ENCODE results near the gene CD300LF.

CD300LF gene

GRCh38 chr17:74679374-74679773 is 33.3 kb downstream of the CD300LF start:
- no peak for TF ChIP-seq CTCF (IDR thresholded peaks at IDR 0.05; ENCODE audit: control insufficient read depth, insufficient read depth, low read depth, low read length, missing control alignments)
- no peak overlapping the region for H3K4me3 ChIP-seq (ENCODE audit: control insufficient read depth, low read depth, low read length)
- DNase-seq (ENCODE audit: low read depth) = no peak

DNA sequence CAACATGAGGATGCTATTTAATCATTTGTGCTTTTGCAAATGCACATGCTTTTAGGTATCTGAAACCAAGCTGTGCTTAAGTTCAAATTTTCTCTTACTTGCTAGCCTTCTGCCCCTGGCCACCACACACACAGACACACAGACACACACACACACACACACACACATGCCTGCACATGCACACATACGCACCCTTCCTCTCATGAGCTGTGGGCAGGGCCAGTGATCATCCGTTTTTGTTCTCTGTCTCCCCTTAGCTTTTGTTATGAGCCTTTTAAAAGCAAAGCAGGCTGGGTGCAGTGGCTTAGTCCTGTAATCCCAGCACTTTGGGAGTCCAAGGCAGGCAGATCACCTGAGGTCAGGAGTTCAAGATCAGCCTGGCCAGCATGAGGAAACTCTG is 34.2 kb downstream of the CD300LF start:
- no peak for TF ChIP-seq CTCF (IDR thresholded peaks at IDR 0.05; ENCODE audit: control insufficient read depth, insufficient read depth, low read depth, low read length, missing control alignments)

DNA sequence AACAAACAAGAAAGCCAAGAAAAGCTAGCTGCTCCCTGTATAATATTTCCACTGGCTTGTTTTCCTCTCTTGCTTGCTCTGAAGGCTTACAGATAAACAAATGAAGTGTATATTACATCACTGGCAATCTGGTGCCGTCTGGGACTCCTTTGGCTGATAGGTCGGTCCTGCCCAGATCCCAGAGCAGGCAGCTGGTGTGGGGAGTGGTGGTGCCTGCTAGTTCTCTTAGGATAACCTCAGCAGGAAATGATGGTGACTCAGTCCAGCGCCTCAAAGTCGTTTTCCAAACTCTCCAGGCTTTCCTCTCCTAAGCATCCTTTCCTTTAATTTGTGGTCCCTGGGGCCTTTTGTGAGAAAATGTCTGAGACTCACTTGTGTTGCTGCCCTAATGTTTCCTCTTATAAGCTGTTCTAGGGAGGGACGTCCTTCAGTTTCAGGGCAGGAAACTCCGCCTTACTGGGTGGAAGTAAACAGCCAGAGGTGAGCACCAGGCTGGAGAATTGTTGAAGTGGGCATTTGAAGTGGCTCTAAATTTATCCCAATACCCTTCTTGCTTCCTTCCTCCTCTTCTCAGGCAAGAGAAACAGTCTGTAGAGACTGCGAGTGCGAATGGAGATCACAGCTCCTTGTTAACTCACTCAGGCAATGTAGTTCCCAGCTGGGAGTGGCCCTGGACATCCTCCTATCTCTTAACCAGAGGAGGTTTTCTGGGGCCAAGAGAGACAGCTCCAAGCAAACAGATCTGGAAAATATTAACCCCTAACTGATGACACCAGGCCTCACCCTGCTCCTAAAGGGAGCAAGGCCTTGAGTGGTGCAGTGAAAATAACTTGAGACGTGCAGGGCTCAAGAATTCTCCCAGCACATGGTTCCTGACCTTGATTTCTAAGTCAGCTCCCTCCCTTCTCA is 34.9 kb downstream of the CD300LF start:
- no peak for DNase-seq (ENCODE audit: low read depth)
- TF ChIP-seq CTCF (IDR thresholded peaks at IDR 0.05; ENCODE audit: control insufficient read depth, insufficient read depth, low read depth, low read length, missing control alignments) = no peak
- no peak overlapping the region for H3K4me3 ChIP-seq (ENCODE audit: control insufficient read depth, low read depth, low read length)

More for the DNA sequence above, 34.2 kb downstream of the CD300LF start:
- DNase-seq (ENCODE audit: low read depth) = no peak
- no peak overlapping the region for H3K4me3 ChIP-seq (ENCODE audit: control insufficient read depth, low read depth, low read length)

DNA sequence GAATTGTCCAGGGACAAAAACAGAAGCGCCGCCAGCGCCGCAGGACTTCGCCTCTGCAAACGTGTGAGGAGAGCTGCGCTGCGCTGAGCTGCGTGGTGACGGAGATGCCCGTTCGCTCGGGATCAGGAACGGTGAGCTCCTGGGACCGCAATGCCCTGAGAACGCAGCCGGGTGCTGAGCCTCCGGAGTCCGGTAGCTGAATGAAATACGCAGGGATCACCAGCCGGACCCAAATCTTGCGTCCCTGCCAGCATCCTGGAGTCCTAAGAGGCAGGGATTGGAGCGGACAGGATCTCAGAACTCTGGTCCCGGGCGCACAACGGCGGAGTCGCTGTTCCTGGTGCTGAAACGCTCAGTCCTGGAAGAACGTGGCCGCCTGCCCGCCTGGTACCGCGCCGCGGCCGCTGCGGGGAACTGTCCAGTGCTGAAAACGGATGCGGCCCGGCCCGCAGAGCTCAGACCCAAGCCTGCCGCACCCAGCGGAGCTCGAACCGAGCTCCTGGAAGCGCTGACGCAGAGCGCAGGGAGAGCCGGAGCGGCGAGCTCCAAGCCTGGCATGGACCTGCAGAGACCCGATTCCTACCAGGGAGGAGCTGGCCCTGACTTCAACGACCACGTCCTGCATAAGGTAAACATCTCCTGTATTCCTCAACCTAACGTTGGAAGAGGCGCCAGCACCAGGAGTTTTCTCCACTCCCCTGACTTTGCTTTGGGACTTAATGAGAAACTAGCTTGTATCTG is 41.5 kb downstream of the CD300LF start:
- peak; percentile 5 for DNase-seq (ENCODE audit: low read depth)
- H3K4me3 ChIP-seq (ENCODE audit: control insufficient read depth, low read depth, low read length) = no peak overlapping the region
- no peak for TF ChIP-seq CTCF (IDR thresholded peaks at IDR 0.05; ENCODE audit: control insufficient read depth, insufficient read depth, low read depth, low read length, missing control alignments)

DNA sequence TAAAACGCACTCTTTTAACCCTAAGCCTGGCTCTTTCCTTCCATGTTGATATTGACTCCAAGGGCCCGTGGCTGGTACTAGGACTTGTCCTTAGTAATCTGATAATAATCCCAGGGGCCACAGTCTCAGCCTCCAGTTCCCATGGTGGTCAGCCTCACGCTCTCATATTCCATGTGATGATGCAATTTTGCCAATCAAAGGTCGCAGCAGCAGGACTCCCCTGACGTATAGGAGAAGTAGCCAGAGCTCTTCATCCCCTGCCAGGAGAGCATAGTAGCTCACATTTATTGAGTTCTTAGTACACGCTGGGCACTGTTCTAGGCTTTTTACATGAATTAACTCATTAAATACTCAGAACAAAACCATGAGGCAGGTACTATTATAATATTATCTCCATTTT is 42.4 kb downstream of the CD300LF start:
- no peak for TF ChIP-seq CTCF (IDR thresholded peaks at IDR 0.05; ENCODE audit: control insufficient read depth, insufficient read depth, low read depth, low read length, missing control alignments)
- no peak overlapping the region for H3K4me3 ChIP-seq (ENCODE audit: control insufficient read depth, low read depth, low read length)
- no peak for DNase-seq (ENCODE audit: low read depth)

DNA sequence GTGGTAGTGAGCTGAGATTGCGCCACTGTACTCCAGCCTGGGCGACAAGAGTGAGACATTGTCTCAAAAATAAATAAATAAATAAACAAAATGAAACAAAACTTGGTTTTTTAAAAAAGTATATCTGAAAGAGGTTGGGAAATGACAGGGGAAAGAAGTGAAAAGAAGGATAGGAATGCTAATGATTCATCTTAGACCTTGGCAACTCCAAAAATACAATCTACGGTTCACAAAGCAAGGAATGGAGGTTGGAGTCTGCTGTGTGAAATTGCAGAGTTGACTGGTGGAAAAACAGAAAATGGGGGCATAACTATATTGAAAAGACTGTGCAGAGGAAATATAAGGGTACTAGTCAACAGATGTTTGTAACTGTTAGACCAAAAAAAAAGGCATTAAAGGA is 49.2 kb downstream of the CD300LF start:
- no peak for DNase-seq (ENCODE audit: low read depth)
- no peak overlapping the region for H3K4me3 ChIP-seq (ENCODE audit: control insufficient read depth, low read depth, low read length)
- TF ChIP-seq CTCF (IDR thresholded peaks at IDR 0.05; ENCODE audit: control insufficient read depth, insufficient read depth, low read depth, low read length, missing control alignments) = no peak
